Measurements from ENCODE around the gene RAB3A. TPM values are rescaled to one million over a fixed set of nuclear protein-coding genes. Genes with fewer than 3 reads are reported as not detected.

Gene RAB3A
- total RNA-seq, 4 donors from 2014 or later = 0.40 to 2.5 (median 2.0) TPM; not detected in 1

DNA sequence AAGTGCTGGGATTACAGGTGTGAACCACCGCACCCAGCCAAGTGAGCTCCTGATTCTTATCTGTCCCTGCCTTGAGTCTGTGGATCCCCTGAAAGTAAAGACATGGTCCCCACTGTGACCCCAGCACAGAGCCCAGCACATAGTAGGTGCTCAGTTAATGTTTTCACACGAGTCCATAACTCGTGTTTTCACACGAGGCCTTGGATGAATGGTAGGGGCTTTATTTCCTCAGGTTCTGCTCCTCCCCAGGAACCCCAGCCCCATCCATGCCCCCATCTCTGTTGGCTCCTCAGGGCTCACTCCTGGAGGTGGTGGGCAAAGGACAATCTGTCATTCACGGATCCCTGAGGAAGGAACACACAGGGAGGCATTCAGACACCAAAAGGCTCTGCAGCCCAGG is 46.0 kb upstream of the RAB3A start:
- intact Hi-C loops (cut with DNase I) = loop anchor here (5.0 to 10.0 kb wide), 3 partner anchors 38 to 165 kb away; partner anchors contain the start of gene SSBP4
- Histone ChIP-seq H3K4me1 (peaks cover 15 to 31% of the 10 kb centered on the region in 2 donors), H3K27me3 (no peaks in the 10 kb centered on the region), H3K9me3 (no peaks in the 10 kb centered on the region), H3K36me3 (no peaks in the 10 kb centered on the region), H3K27ac (no peak overlapping the region), H3K4me3 (replicated peaks in 1 of 3) (no peak overlapping the region)
- DNase-seq = no peak
- TF ChIP-seq, protein P1, sequence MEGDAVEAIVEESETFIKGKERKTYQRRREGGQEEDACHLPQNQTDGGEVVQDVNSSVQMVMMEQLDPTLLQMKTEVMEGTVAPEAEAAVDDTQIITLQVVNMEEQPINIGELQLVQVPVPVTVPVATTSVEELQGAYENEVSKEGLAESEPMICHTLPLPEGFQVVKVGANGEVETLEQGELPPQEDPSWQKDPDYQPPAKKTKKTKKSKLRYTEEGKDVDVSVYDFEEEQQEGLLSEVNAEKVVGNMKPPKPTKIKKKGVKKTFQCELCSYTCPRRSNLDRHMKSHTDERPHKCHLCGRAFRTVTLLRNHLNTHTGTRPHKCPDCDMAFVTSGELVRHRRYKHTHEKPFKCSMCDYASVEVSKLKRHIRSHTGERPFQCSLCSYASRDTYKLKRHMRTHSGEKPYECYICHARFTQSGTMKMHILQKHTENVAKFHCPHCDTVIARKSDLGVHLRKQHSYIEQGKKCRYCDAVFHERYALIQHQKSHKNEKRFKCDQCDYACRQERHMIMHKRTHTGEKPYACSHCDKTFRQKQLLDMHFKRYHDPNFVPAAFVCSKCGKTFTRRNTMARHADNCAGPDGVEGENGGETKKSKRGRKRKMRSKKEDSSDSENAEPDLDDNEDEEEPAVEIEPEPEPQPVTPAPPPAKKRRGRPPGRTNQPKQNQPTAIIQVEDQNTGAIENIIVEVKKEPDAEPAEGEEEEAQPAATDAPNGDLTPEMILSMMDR (IDR thresholded peaks at IDR 0.05) = no peak
- WGBS, 2 donors = 94 to 99% methylated on average over 5 of the region's 5 CpGs

DNA sequence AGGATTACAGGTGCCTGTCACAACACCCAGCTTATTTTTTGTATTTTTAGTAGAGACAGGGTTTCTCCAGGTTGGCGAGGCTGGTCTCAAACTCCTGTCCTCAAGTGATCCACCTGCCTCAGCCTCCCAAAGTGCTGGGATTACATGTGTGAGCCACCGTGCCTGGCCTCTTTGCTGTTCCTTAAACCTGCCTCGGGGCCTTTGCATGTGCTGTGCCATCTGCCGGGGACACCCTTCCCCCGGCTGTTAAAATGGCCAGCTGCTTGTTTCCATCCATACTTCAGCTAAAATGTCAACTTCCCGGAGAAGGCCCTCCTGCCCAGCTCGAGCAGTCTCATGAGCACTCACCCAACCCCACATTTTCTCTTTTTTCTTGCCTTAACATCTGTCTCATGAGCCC is 41.5 kb upstream of the RAB3A start:
- WGBS, 2 donors = 68 to 74% methylated on average over 5 to 7 of the region's 7 CpGs
- intact Hi-C loops (cut with DNase I) = no loop called here
- H3K27me3 ChIP-seq = no peaks in the 10 kb centered on the region
- no peak for TF ChIP-seq POLR2A (IDR thresholded peaks at IDR 0.05)
- TF ChIP-seq, protein P1 (IDR thresholded peaks at IDR 0.05) = no peak
- H3K4me3 ChIP-seq (replicated peaks in 1 of 3) = no peak overlapping the region
- H3K4me1 ChIP-seq = peaks cover 9 to 14% of the 10 kb centered on the region in 2 donors
- H3K9me3 ChIP-seq = no peaks in the 10 kb centered on the region
- no peak overlapping the region for H3K27ac ChIP-seq
- no peaks in the 10 kb centered on the region for H3K36me3 ChIP-seq
- DNase-seq = no peak

DNA sequence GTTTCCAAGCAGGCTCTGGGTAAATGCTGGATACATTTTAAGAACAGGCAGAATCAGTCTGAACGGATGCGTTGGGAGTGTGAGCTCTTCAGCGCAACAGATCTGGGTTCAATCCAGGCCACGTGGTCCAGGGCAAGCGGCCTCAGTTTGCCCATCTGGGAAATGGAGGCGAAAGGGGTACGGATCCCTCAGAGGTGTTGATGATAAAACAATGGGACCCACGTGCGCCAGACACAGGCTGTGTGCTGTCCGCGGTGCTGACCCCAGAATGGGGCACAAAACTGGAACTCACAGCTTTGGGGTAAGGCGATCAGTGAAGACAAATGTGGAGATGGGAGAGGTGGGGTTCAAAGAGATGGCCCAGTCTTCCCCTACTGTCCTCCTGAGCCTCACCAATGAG is 35.5 kb upstream of the RAB3A start:
- Histone ChIP-seq H3K4me1 (no peaks in the 10 kb centered on the region), H3K9me3 (no peaks in the 10 kb centered on the region), H3K36me3 (no peaks in the 10 kb centered on the region), H3K27me3 (no peaks in the 10 kb centered on the region), H3K27ac (no peak overlapping the region), H3K4me3 (replicated peaks in 1 of 3) (no peak overlapping the region)
- intact Hi-C loops (cut with DNase I) = no loop called here
- WGBS, 2 donors = 33 to 35% methylated on average over 12 of the region's 12 CpGs
- no peak for DNase-seq
- TF ChIP-seq, protein P1 (IDR thresholded peaks at IDR 0.05) = no peak
- no peak for TF ChIP-seq POLR2A (IDR thresholded peaks at IDR 0.05)

DNA sequence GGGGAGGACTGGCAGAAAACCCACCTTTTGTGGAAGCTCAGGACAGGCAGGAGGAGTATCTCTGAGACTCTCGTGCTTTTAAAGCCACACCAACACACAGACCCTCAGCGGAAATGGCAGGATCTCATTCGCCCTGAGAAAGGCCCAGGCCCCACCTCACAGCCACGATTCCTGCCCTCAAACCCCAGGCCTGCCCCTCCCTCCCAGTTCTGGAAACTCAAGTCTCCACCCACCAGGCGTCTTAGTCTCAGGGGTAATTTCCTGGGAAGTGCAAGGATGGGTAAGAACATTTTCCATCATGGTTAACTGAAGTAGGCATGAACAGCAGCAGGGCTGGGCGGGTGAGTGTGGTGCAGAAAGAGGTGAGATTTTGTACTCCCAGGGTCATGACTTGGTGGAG is 30.4 kb upstream of the RAB3A start:
- intact Hi-C loops (cut with DNase I) = no loop called here
- DNase-seq = no peak
- 37 to 43% methylated on average over 5 to 6 of the region's 6 CpGs for WGBS, 2 donors
- TF ChIP-seq, protein P1 (IDR thresholded peaks at IDR 0.05) = no peak
- no peak for TF ChIP-seq POLR2A (IDR thresholded peaks at IDR 0.05)
- no peaks in the 10 kb centered on the region for H3K4me1 ChIP-seq
- H3K36me3 ChIP-seq = no peaks in the 10 kb centered on the region
- peaks cover 10% of the 10 kb centered on the region for H3K27me3 ChIP-seq
- no peaks in the 10 kb centered on the region for H3K9me3 ChIP-seq
- H3K4me3 ChIP-seq (replicated peaks in 1 of 3) = no peak overlapping the region
- no peak overlapping the region for H3K27ac ChIP-seq

DNA sequence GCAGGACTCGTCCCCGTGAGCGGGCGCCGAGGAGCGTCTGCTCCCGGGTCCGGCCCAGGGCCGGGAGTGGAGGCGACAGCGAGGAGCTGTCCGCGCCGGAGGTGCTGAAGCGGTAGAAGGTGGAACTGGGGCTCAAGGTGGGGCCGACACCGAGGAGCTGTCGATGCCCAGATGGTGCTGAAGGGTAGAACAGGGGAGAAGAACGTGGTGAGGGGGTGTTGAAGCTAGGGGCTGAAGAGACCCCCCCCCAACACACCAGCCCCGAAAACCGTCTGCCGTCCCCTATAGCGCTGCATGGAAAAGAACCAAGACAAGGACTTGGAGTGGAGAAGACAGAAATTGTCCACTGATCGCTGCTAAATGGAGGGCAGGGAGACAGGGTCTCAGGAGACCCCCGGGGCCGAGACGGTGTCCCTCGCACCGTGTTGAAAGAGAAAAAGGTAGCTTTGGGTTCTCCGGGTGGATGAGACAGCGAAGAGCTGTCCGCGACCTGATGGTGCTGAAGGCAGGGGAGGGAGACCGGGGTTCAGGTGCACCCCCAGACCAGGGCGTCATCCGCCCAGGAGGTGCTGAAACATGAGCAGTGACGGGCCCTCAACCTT is 29.5 kb upstream of the RAB3A start:
- H3K9me3 ChIP-seq = no peaks in the 10 kb centered on the region
- H3K27me3 ChIP-seq = peaks cover 10% of the 10 kb centered on the region
- no peaks in the 10 kb centered on the region for H3K4me1 ChIP-seq
- no peak overlapping the region for H3K4me3 ChIP-seq (replicated peaks in 1 of 3)
- intact Hi-C loops (cut with DNase I) = no loop called here
- no peaks in the 10 kb centered on the region for H3K36me3 ChIP-seq
- 21 to 24% methylated on average over 22 to 34 of the region's 37 CpGs for WGBS, 2 donors
- no peak overlapping the region for H3K27ac ChIP-seq
- DNase-seq = peak; percentile 32 to 54
- TF ChIP-seq, protein P1 (IDR thresholded peaks at IDR 0.05) = no peak
- TF ChIP-seq POLR2A (IDR thresholded peaks at IDR 0.05) = no peak
